Stomach (tissue), 4 donors: ENCODE measurements around the gene STPG4.

Experiments used
- CTCF ChIP-seq, 7 experiments: fragments of 450-650 bp in 4 of 7; fragments of 200-600 bp in 3 of 7; sonication (generic) in 3 of 7; IDR thresholded peaks; one replicate each; pipeline ENCODE4 v1.5.1; 2016 to 2019; ENCODE audit warnings: antibody characterized with exemption in 7 of 7, control low read depth in 2 of 7, mild to moderate bottlenecking in 1 of 7
- EP300 ChIP-seq: sonication (generic); formaldehyde crosslinking; IDR thresholded peaks from one replicate; pipeline ENCODE4 v1.6.1; 2017; ENCODE audit warnings: antibody characterized with exemption
- POLR2A ChIP-seq, 4 donors: fragments of 450-650 bp; IDR thresholded peaks; one replicate each; pipeline ENCODE4 v1.6.1; 2016; ENCODE audit warnings: antibody characterized with exemption in 4 of 4, control low read depth in 2 of 4, mild to moderate bottlenecking in 1 of 4, moderate library complexity in 1 of 4

GRCh38 chr2:47173986-47174732 lies 19.1 kb upstream of the STPG4 start:
- TF ChIP-seq POLR2A (IDR thresholded peaks at IDR 0.05) = no peak
- TF ChIP-seq CTCF (IDR thresholded peaks at IDR 0.05) = no peak
- no peak for TF ChIP-seq EP300
